ENCODE measurements around the gene FDXR. TPM values are rescaled to one million over a fixed set of nuclear protein-coding genes. Genes with fewer than 3 reads are reported as not detected.

Gene FDXR
- total and polyA plus RNA-seq, 2 donors (not counting 3 experiments of a cell fraction or from before 2014, with no cell fraction given), result 19.7 to 33.4 TPM

DNA sequence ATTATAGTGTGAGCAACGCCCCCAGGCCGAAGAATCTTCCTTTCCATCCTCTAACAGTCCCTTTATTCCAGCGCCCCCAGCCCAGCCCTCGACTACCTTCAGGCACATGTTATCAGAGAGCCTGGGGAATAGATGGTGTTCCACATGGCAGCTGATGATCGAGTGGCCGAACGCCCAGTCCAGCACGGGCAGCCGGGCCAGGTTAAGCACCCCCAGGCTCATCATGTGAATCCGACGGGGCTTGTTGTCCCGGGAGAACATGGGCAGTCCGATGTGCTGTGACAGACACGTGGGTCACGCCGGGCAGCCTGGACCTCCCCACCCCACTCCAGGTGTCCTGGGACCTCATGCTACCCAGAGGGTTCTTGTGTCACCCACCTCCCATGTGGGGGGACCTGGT is 6.5 kb upstream of the FDXR start:
- dilution Hi-C loops (cut with MboI; ENCODE audit: extremely low pct_ligation_motif_present, low sequenced_read_pairs), result no loop called here
- TF ChIP-seq POLR2AphosphoS5 (IDR thresholded peaks at IDR 0.05; ENCODE audit: insufficient read depth, low read depth, low read length) (no peak), JUN (IDR thresholded peaks at IDR 0.05; ENCODE audit: borderline replicate concordance, insufficient read depth, insufficient read length, low read depth) (no peak), POLR2A (IDR thresholded peaks at IDR 0.05; ENCODE audit: low read depth, low read length) (no peak), FOS (IDR thresholded peaks at IDR 0.05; ENCODE audit: borderline replicate concordance, insufficient read depth, low read length) (no peak), EZH2 (IDR thresholded peaks at IDR 0.05; ENCODE audit: borderline replicate concordance, low read depth, low read length, severe bottlenecking) (no peak), MYC (IDR thresholded peaks at IDR 0.05; ENCODE audit: low read depth, low read length) (no peak), GATA2 (IDR thresholded peaks at IDR 0.05; ENCODE audit: insufficient read depth, insufficient read length, low read depth, low read length) (no peak)
- TF ChIP-seq, protein P1, sequence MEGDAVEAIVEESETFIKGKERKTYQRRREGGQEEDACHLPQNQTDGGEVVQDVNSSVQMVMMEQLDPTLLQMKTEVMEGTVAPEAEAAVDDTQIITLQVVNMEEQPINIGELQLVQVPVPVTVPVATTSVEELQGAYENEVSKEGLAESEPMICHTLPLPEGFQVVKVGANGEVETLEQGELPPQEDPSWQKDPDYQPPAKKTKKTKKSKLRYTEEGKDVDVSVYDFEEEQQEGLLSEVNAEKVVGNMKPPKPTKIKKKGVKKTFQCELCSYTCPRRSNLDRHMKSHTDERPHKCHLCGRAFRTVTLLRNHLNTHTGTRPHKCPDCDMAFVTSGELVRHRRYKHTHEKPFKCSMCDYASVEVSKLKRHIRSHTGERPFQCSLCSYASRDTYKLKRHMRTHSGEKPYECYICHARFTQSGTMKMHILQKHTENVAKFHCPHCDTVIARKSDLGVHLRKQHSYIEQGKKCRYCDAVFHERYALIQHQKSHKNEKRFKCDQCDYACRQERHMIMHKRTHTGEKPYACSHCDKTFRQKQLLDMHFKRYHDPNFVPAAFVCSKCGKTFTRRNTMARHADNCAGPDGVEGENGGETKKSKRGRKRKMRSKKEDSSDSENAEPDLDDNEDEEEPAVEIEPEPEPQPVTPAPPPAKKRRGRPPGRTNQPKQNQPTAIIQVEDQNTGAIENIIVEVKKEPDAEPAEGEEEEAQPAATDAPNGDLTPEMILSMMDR (IDR thresholded peaks at IDR 0.05; ENCODE audit: extremely low read depth in 1 of 2, insufficient read depth in 1 of 2, low read depth in 1 of 2, low read length in 2 of 2), result no peak
- TF ChIP-seq, protein P2, sequence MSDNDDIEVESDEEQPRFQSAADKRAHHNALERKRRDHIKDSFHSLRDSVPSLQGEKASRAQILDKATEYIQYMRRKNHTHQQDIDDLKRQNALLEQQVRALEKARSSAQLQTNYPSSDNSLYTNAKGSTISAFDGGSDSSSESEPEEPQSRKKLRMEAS (IDR thresholded peaks at IDR 0.05; ENCODE audit: insufficient read depth, insufficient read length), result no peak
- Histone ChIP-seq H3K9me3 (replicated peaks; ENCODE audit: control insufficient read depth, insufficient read depth, low read length) (no peaks in the 10 kb centered on the region), H3K27ac (ENCODE audit: insufficient read depth, low read depth, low read length) (no peak overlapping the region), H3K4me1 (ENCODE audit: control insufficient read depth, extremely low read depth, insufficient read depth, low read length) (no peaks in the 10 kb centered on the region), H3K9me1 (replicated peaks; ENCODE audit: control insufficient read depth, extremely low read depth, insufficient read depth, low read length) (no peaks in the 10 kb centered on the region), H3K4me3 (replicated peaks in 1 of 3; ENCODE audit: insufficient read depth in 1 of 3, low read depth in 1 of 3, low read length in 3 of 3) (no peak overlapping the region), H3K79me2 (ENCODE audit: control insufficient read depth, insufficient read depth, low read length) (no peaks in the 10 kb centered on the region), H4K20me1 (replicated peaks; ENCODE audit: control insufficient read depth, extremely low read depth, insufficient read depth, low read length) (no peaks in the 10 kb centered on the region), H3K4me2 (ENCODE audit: insufficient read depth, low read length) (no peak overlapping the region), H3K9ac (replicated peaks; ENCODE audit: extremely low read depth, insufficient read depth, low read length) (no peak overlapping the region), H3K36me3 (ENCODE audit: control insufficient read depth in 2 of 2, extremely low read depth in 1 of 2, insufficient read depth in 2 of 2, low read length in 2 of 2) (no peaks in the 10 kb centered on the region), H3K27me3 (ENCODE audit: control insufficient read depth in 2 of 2, insufficient read depth in 2 of 2, low read length in 2 of 2) (no peaks in the 10 kb centered on the region), H2AFZ (ENCODE audit: low read depth, low read length) (no peak overlapping the region)
- DNase-seq (ENCODE audit: low read depth, low spot score) (no peak), FAIRE-seq (no peak)
- ChIA-PET CTCF (no interaction called here), POLR2A (no interaction called here)
- no TSS peak for BruUV-seq (replicated peaks)
- intact Hi-C loops (cut with micrococcal nuclease), result no loop called here

Data from endothelial cell of umbilical vein (primary cell).